K562 (cell line): ENCODE measurements around the gene TMEM43. TPM values are rescaled to one million over a fixed set of nuclear protein-coding genes. Genes with fewer than 3 reads are reported as not detected.
A peak's percentile ranks its signal among the peaks of the same experiment; 100 is the strongest.

Experiments
- CHD1 ChIP-seq: fragments of 200-600 bp; sonication (generic); IDR thresholded peaks from one replicate; pipeline ENCODE4 v1.6.1; 2012; ENCODE audit warnings: mild to moderate bottlenecking, moderate library complexity, low read length, inconsistent platforms
- CTBP1 ChIP-seq: fragments of 450-650 bp; IDR thresholded peaks from 2 replicates; pipeline ENCODE4 v1.6.1; 2016; ENCODE audit warnings: borderline replicate concordance
- HMGN3 ChIP-seq: IDR thresholded peaks from 2 replicates; pipeline ENCODE4 v1.6.1; 2011; ENCODE audit warnings: borderline replicate concordance, low read depth, mild to moderate bottlenecking, mixed read lengths, low read length; ENCODE audit not compliant: insufficient read length; ENCODE audit errors: extremely low read depth
- KLF1 ChIP-seq: fragments of 450-650 bp; IDR thresholded peaks from 2 replicates; pipeline ENCODE4 v1.6.1; 2016; ENCODE audit warnings: missing genetic modification characterization, missing compliant biosample characterization
- MEF2D ChIP-seq: conservative IDR thresholded peaks from 2 replicates; pipeline ENCODE4 v1.6.1; 2016; ENCODE audit warnings: low read depth, missing genetic modification characterization, missing compliant biosample characterization
- MYBL2 ChIP-seq, 2 experiments: fragments of 450-650 bp in 1 of 2; sonication (generic) in 1 of 2; formaldehyde crosslinking in 1 of 2; IDR thresholded peaks; 2 replicates each; pipeline versions ENCODE4 v1.6.1 to v1.8.1; 2017 to 2022; ENCODE audit warnings: borderline replicate concordance in 1 of 2, inconsistent platforms in 1 of 2, low read depth in 1 of 2, mild to moderate bottlenecking in 1 of 2, missing genetic modification reagents in 1 of 2, moderate library complexity in 1 of 2
- NFIX ChIP-seq: fragments of 250-450 bp; sonication (Bioruptor Pico); IDR thresholded peaks from 2 replicates; pipeline ENCODE4 v1.4.0; 2020; ENCODE audit warnings: low read depth, mild to moderate bottlenecking, moderate library complexity
- PHTF2 ChIP-seq: fragments of 250-450 bp; sonication (Bioruptor Pico); IDR thresholded peaks from 2 replicates; pipeline ENCODE4 v1.5.0; 2021; ENCODE audit warnings: mild to moderate bottlenecking
- POLR2AphosphoS2 ChIP-seq: IDR thresholded peaks from 2 replicates; pipeline ENCODE4 v1.6.1; 2012; ENCODE audit warnings: low read length, improper control_type of control experiment
- PRPF4 ChIP-seq: fragments of 200-400 bp; formaldehyde crosslinking; IDR thresholded peaks from one replicate; pipeline ENCODE4 v1.6.1; 2017; ENCODE audit warnings: low read length, low read depth, mild to moderate bottlenecking; ENCODE audit not compliant: insufficient read depth, poor library complexity, severe bottlenecking
- RUNX1 ChIP-seq: sonication (generic); IDR thresholded peaks from 2 replicates; pipeline ENCODE4 v1.6.1; 2016; ENCODE audit warnings: antibody characterized with exemption, low read depth
- SIX5 ChIP-seq, 2 experiments: IDR thresholded peaks; 2 replicates each; pipeline ENCODE4 v1.6.1; 2011; ENCODE audit warnings: low read length in 2 of 2, borderline replicate concordance in 1 of 2, low read depth in 1 of 2, mild to moderate bottlenecking in 1 of 2, moderate library complexity in 1 of 2; ENCODE audit not compliant: insufficient read depth in 1 of 2
- SNIP1 ChIP-seq: fragments of 450-650 bp; IDR thresholded peaks from 2 replicates; pipeline ENCODE4 v1.7.1; 2017; ENCODE audit warnings: low read depth, mild to moderate bottlenecking
- TAF9B ChIP-seq: fragments of 450-650 bp; IDR thresholded peaks from 2 replicates; pipeline ENCODE4 v1.6.1; 2018; ENCODE audit warnings: mild to moderate bottlenecking; ENCODE audit not compliant: partially characterized antibody
- TCF7 ChIP-seq: sonication (generic); IDR thresholded peaks from 2 replicates; pipeline ENCODE4 v1.6.1; 2016; ENCODE audit warnings: antibody characterized with exemption, borderline replicate concordance
- ZC3H8 ChIP-seq: fragments of 450-650 bp; IDR thresholded peaks from 2 replicates; pipeline ENCODE4 v1.6.1; 2017
- ZNF384 ChIP-seq: IDR thresholded peaks from 2 replicates; pipeline ENCODE4 v1.6.1; 2012; ENCODE audit warnings: low read depth, low read length, improper control_type of control experiment
- ZNF76 ChIP-seq: fragments of 250-450 bp; sonication (Bioruptor Pico); IDR thresholded peaks from 2 replicates; pipeline ENCODE4 v1.4.0; 2020; ENCODE audit warnings: mild to moderate bottlenecking, moderate library complexity, borderline replicate concordance
- polyA plus RNA-seq, 8 experiments: library from polyadenylated mRNA; depleted of rRNA in 4 of 8; stranded (reverse) in 5 of 8; unstranded in 3 of 8; fragments of >200 nt; fragmentation: Nextera tagmentation in 2 of 8; fragmentation: Illumina TruSeq in 1 of 8; extraction: Ambion mirVana in 2 of 8; extraction: Trizol in 1 of 8; gene quantifications; 2 replicates each; pipeline versions ENCODE4 v1.2.1 to v1.2.3, GENCODE V29; 2011 to 2014; ENCODE audit warnings: inconsistent platforms in 1 of 8, missing spikeins in 1 of 8
- total RNA-seq, 7 experiments: library from RNA; depleted of rRNA in 6 of 7; stranded (reverse); fragments of >200 nt in 6 of 7; fragmentation: Illumina TruSeq in 2 of 7; extraction: Trizol in 2 of 7; gene quantifications; 2 replicates each; pipeline versions ENCODE4 v1.2.1 to v1.2.3, GENCODE V29; 2011 to 2021; ENCODE audit warnings: low replicate concordance in 1 of 7
- TF ChIP-seq, protein P1 (sequence below): sonication (generic); formaldehyde crosslinking; IDR thresholded peaks from 2 replicates; pipeline ENCODE4 v1.8.0; 2022; ENCODE audit warnings: missing genetic modification reagents, mild to moderate bottlenecking, borderline replicate concordance
- TF ChIP-seq, protein P2 (sequence below): fragments of 450-650 bp; formaldehyde crosslinking; IDR thresholded peaks from 2 replicates; pipeline ENCODE4 v1.4.0; 2020; ENCODE audit warnings: mild to moderate bottlenecking, mixed read lengths
- TF ChIP-seq, protein P3 (sequence below): IDR thresholded peaks from 3 replicates; pipeline ENCODE4 v1.6.1; 2011; ENCODE audit warnings: borderline replicate concordance, mild to moderate bottlenecking; ENCODE audit not compliant: insufficient read length, insufficient read depth
- TF ChIP-seq, protein P4 (sequence below), 2 experiments: fragments of 250-450 bp in 1 of 2; fragments of 450-650 bp in 1 of 2; sonication (Bioruptor Pico) in 1 of 2; IDR thresholded peaks; 2 replicates each; pipeline versions ENCODE4 v1.6.1 to v1.8.0; 2016 to 2021; ENCODE audit warnings: mild to moderate bottlenecking in 2 of 2, moderate library complexity in 2 of 2, missing compliant biosample characterization in 1 of 2, missing genetic modification characterization in 1 of 2

Gene TMEM43
- total and polyA plus RNA-seq, 9 of the 15 experiments (the other 6 are each of a cell fraction or from before 2014, with no cell fraction given): 16.7 to 46.1 (median 35.7) TPM

DNA sequence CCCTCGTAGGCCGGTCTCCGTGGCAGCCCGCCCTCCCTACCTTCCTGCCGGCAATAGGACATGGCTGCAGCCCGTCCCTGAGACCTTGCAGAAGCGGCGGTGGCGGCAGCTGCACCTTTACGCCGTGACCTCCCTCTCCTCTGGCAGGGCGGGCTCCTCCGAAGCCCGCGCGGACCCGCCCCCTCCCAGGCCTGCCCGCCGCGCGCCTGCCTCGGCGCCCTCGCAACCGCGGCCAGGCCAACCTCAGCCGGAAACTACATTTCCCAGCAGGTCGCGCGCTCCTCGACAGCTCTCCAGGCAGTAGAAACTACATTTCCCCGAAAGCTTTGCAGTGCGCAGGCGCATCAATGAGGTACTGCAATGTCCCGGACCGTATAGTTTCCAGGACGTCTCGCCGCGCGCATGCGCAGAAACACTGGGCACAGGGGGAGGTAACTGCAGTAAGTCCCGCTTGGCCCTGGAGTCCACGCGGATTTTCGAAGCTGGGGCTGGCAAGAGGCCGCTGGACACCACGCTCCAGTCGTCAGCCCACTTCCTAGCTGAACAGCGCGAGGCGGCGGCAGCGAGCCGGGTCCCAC is at the start of gene TMEM43, which contains the start of gene CHCHD4 (continued):
- TF ChIP-seq, protein P1, sequence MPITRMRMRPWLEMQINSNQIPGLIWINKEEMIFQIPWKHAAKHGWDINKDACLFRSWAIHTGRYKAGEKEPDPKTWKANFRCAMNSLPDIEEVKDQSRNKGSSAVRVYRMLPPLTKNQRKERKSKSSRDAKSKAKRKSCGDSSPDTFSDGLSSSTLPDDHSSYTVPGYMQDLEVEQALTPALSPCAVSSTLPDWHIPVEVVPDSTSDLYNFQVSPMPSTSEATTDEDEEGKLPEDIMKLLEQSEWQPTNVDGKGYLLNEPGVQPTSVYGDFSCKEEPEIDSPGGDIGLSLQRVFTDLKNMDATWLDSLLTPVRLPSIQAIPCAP: no peak
- TF ChIP-seq CTBP1 (peak; percentile 63), ZC3H8 (no peak), PHTF2 (CRISPR knock-in tag) (no peak), ZNF76 (no peak), TAF9B (no peak), MEF2D (tag) (no peak), CHD1 (no peak), NFIX (no peak), TCF7 (no peak), SNIP1 (no peak), HMGN3 (peak; percentile 84), POLR2AphosphoS2 (no peak), ZNF384 (0 out of 2 replicates have a peak, but pooled peaks have one; percentile 8), KLF1 (tag) (peak; percentile 55; the same call in 1 of the 2 replicates), RUNX1 (no peak), PRPF4 (no peak), SIX5 (IDR thresholded peaks at IDR 0.05; ENCODE audit: borderline replicate concordance in 1 of 2, insufficient read depth in 1 of 2, low read depth in 1 of 2, low read length in 2 of 2) (peak; percentile 98 to 99), MYBL2 (IDR thresholded peaks at IDR 0.05; ENCODE audit: low read depth) (no peak), MYBL2 (CRISPR knock-in tag; IDR thresholded peaks at IDR 0.05; ENCODE audit: borderline replicate concordance) (no peak)
- TF ChIP-seq, protein P2, sequence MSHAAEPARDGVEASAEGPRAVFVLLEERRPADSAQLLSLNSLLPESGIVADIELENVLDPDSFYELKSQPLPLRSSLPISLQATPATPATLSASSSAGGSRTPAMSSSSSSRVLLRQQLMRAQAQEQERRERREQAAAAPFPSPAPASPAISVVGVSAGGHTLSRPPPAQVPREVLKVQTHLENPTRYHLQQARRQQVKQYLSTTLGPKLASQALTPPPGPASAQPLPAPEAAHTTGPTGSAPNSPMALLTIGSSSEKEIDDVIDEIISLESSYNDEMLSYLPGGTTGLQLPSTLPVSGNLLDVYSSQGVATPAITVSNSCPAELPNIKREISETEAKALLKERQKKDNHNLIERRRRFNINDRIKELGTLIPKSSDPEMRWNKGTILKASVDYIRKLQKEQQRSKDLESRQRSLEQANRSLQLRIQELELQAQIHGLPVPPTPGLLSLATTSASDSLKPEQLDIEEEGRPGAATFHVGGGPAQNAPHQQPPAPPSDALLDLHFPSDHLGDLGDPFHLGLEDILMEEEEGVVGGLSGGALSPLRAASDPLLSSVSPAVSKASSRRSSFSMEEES (CRISPR knock-in tag): no peak
- TF ChIP-seq, protein P3, sequence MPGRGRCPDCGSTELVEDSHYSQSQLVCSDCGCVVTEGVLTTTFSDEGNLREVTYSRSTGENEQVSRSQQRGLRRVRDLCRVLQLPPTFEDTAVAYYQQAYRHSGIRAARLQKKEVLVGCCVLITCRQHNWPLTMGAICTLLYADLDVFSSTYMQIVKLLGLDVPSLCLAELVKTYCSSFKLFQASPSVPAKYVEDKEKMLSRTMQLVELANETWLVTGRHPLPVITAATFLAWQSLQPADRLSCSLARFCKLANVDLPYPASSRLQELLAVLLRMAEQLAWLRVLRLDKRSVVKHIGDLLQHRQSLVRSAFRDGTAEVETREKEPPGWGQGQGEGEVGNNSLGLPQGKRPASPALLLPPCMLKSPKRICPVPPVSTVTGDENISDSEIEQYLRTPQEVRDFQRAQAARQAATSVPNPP: no peak
- TF ChIP-seq, protein P4, sequence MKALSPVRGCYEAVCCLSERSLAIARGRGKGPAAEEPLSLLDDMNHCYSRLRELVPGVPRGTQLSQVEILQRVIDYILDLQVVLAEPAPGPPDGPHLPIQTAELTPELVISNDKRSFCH (CRISPR knock-in tag; IDR thresholded peaks at IDR 0.05): no peak
- TF ChIP-seq, protein P4 (tag; IDR thresholded peaks at IDR 0.05): no peak; the same call in 1 of the 2 replicates
